ENCODE data around the gene GFOD2. TPM values are rescaled to one million over a fixed set of nuclear protein-coding genes. Genes with fewer than 3 reads are reported as not detected.

The GFOD2 gene
- total and polyA plus RNA-seq, 10 donors = 10.4 to 45.6 (median 39.8) TPM

- H3K4me1 ChIP-seq = peaks cover 8 to 66% (median 26%) of the 10 kb centered on the region in 6 donors
- 74 to 92% (median 82%) methylated on average over 54 to 65 of the region's 65 CpGs for WGBS, 5 donors
- no peak for DNase-seq
- TF ChIP-seq POLR2AphosphoS5 (IDR thresholded peaks at IDR 0.05) = no peak
- TF ChIP-seq POLR2A (IDR thresholded peaks at IDR 0.05) = no peak
- TF ChIP-seq CTCF (IDR thresholded peaks at IDR 0.05 in 8 of 11, conservative IDR thresholded peaks at IDR 0.05 in 3 of 11) = no peak
- peaks cover 0 to 71% (median 41%) of the 10 kb centered on the region in 6 donors for H3K36me3 ChIP-seq
- no peak overlapping the region for H3K27ac ChIP-seq
- no peak overlapping the region for H3K4me3 ChIP-seq
- intact Hi-C loops (cut with DNase I; ENCODE audit: low total_unique reads) = no loop called here
- H3K9me3 ChIP-seq = no peaks in the 10 kb centered on the region
- H3K27me3 ChIP-seq (replicated peaks in 1 of 7) = peaks cover 0 to 84% (median 7%) of the 10 kb centered on the region in 7 donors
Observed at GRCh38 chr16:67648088-67648763, 70.9 kb downstream of the GFOD2 start.

GRCh38 chr16:67647681-67648080 lies 71.4 kb downstream of the GFOD2 start:
- no peaks in the 10 kb centered on the region for H3K9me3 ChIP-seq
- no peak overlapping the region for H3K27ac ChIP-seq
- H3K36me3 ChIP-seq = peaks cover 0 to 68% (median 41%) of the 10 kb centered on the region in 6 donors
- no peak overlapping the region for H3K4me3 ChIP-seq
- intact Hi-C loops (cut with DNase I; ENCODE audit: low total_unique reads) = no loop called here
- peaks cover 0 to 78% (median 6%) of the 10 kb centered on the region in 7 donors for H3K27me3 ChIP-seq (replicated peaks in 1 of 7)
- H3K4me1 ChIP-seq = peaks cover 8 to 64% (median 25%) of the 10 kb centered on the region in 6 donors
- TF ChIP-seq CTCF (IDR thresholded peaks at IDR 0.05 in 8 of 11, conservative IDR thresholded peaks at IDR 0.05 in 3 of 11) (no peak), POLR2A (IDR thresholded peaks at IDR 0.05) (no peak)
- 84 to 92% (median 88%) methylated on average over 6 to 13 of the region's 13 CpGs for WGBS, 5 donors
- DNase-seq = no peak

GRCh38 chr16:67647111-67647651 lies 71.9 kb downstream of the GFOD2 start:
- peaks cover 8 to 60% (median 25%) of the 10 kb centered on the region in 6 donors for H3K4me1 ChIP-seq
- TF ChIP-seq CTCF (IDR thresholded peaks at IDR 0.05 in 8 of 11, conservative IDR thresholded peaks at IDR 0.05 in 3 of 11) = no peak
- no peak for TF ChIP-seq POLR2A (IDR thresholded peaks at IDR 0.05)
- WGBS, 5 donors = 76 to 95% (median 86%) methylated on average over 5 to 15 of the region's 15 CpGs
- peaks cover 0 to 64% (median 39%) of the 10 kb centered on the region in 6 donors for H3K36me3 ChIP-seq
- intact Hi-C loops (cut with DNase I; ENCODE audit: low total_unique reads) = no loop called here
- no peak for DNase-seq
- H3K27ac ChIP-seq = peak overlapping the region in 1 of 8 donors; percentile 95
- H3K9me3 ChIP-seq = no peaks in the 10 kb centered on the region
- peaks cover 0 to 73% (median 6%) of the 10 kb centered on the region in 7 donors for H3K27me3 ChIP-seq (replicated peaks in 1 of 7)
- H3K4me3 ChIP-seq = no peak overlapping the region

GRCh38 chr16:67645397-67646121 lies 73.6 kb downstream of the GFOD2 start:
- peak overlapping the region; percentile 24 to 77 (median 50) for H3K4me3 ChIP-seq
- DNase-seq = peak; percentile 80
- peak overlapping the region; percentile 67 to 95 (median 82) for H3K27ac ChIP-seq

More at GRCh38 chr16:67645397-67646121, 73.6 kb downstream of the GFOD2 start:
- Histone ChIP-seq H3K4me1 (peaks cover 8 to 60% (median 25%) of the 10 kb centered on the region in 6 donors), H3K9me3 (no peaks in the 10 kb centered on the region), H3K27me3 (replicated peaks in 1 of 7) (peaks cover 0 to 59% (median 6%) of the 10 kb centered on the region in 7 donors), H3K36me3 (peaks cover 0 to 48% (median 26%) of the 10 kb centered on the region in 6 donors)
- 58 to 71% (median 64%) methylated on average over 11 to 15 of the region's 15 CpGs for WGBS, 5 donors
- intact Hi-C loops (cut with DNase I; ENCODE audit: low total_unique reads) = no loop called here
- TF ChIP-seq POLR2A (IDR thresholded peaks at IDR 0.05) (no peak), POLR2AphosphoS5 (IDR thresholded peaks at IDR 0.05) (no peak), CTCF (IDR thresholded peaks at IDR 0.05 in 8 of 11, conservative IDR thresholded peaks at IDR 0.05 in 3 of 11) (no peak)
